Skeletal muscle cell (primary cell): ENCODE results near the gene SEC31B.

ENCODE experiments used
- DNase-seq: peaks from one replicate; pipeline ENCODE4 v3.0.0-alpha.2; 2010; ENCODE audit warnings: low read depth
- H3K4me3 ChIP-seq: 2 replicates; pipeline ENCODE4 v1.5.1; 2011; ENCODE audit warnings: low read depth, mild to moderate bottlenecking, control low read depth, low read length, moderate library complexity

The SEC31B gene

GRCh38 chr10:100504096-100504495, 15.6 kb downstream of the SEC31B start:
- H3K4me3 ChIP-seq = no peak overlapping the region
- no peak for DNase-seq

GRCh38 chr10:100502926-100503494, 16.7 kb downstream of the SEC31B start:
- H3K4me3 ChIP-seq = no peak overlapping the region
- DNase-seq = no peak

- no peak overlapping the region for H3K4me3 ChIP-seq
- no peak for DNase-seq
Measured at GRCh38 chr10:100501423-100501822, 18.2 kb downstream of the SEC31B start.

GRCh38 chr10:100498059-100498458, 21.6 kb downstream of the SEC31B start:
- no peak for DNase-seq
- no peak overlapping the region for H3K4me3 ChIP-seq

- DNase-seq = no peak
- no peak overlapping the region for H3K4me3 ChIP-seq
Measured at GRCh38 chr10:100496567-100496966, 23.1 kb downstream of the SEC31B start.

- no peak for DNase-seq
- H3K4me3 ChIP-seq = no peak overlapping the region
Measured at GRCh38 chr10:100490531-100490930, 29.1 kb downstream of the SEC31B start.

- no peak for DNase-seq
- no peak overlapping the region for H3K4me3 ChIP-seq
Measured at GRCh38 chr10:100489396-100489795, 30.3 kb downstream of the SEC31B start.

- H3K4me3 ChIP-seq = no peak overlapping the region
- no peak for DNase-seq
Measured at GRCh38 chr10:100487529-100487928, 32.1 kb downstream of the SEC31B start.

GRCh38 chr10:100485801-100486495, 33.7 kb downstream of the SEC31B start:
- H3K4me3 ChIP-seq = no peak overlapping the region
- no peak for DNase-seq

GRCh38 chr10:100485366-100485765, 34.3 kb downstream of the SEC31B start:
- H3K4me3 ChIP-seq = no peak overlapping the region
- DNase-seq = no peak

- DNase-seq = no peak
- H3K4me3 ChIP-seq = no peak overlapping the region
Measured at GRCh38 chr10:100483876-100484666, 35.6 kb downstream of the SEC31B start.

- no peak for DNase-seq
- H3K4me3 ChIP-seq = peak overlapping the region; percentile 46
Measured at GRCh38 chr10:100482834-100483185, 36.9 kb downstream of the SEC31B start.

- DNase-seq = no peak
Measured at GRCh38 chr10:100482181-100482833, 37.4 kb downstream of the SEC31B start.

GRCh38 chr10:100481462-100482081, 38.1 kb downstream of the SEC31B start:
- peak overlapping the region; percentile 46 for H3K4me3 ChIP-seq
- peak; percentile 28 for DNase-seq

More at GRCh38 chr10:100482181-100482833, 37.4 kb downstream of the SEC31B start:
- peak overlapping the region; percentile 46 for H3K4me3 ChIP-seq

GRCh38 chr10:100480002-100480401, 39.7 kb downstream of the SEC31B start:
- DNase-seq = no peak
- H3K4me3 ChIP-seq = no peak overlapping the region

- no peak for DNase-seq
- no peak overlapping the region for H3K4me3 ChIP-seq
Measured at GRCh38 chr10:100479037-100479436, 40.6 kb downstream of the SEC31B start.

- H3K4me3 ChIP-seq = no peak overlapping the region
- no peak for DNase-seq
Measured at GRCh38 chr10:100477970-100478369, 41.7 kb downstream of the SEC31B start.

GRCh38 chr10:100470367-100470766, 49.3 kb downstream of the SEC31B start:
- no peak overlapping the region for H3K4me3 ChIP-seq
- peak; percentile 5 for DNase-seq

GRCh38 chr10:100469756-100470155, 49.9 kb downstream of the SEC31B start:
- no peak for DNase-seq
- no peak overlapping the region for H3K4me3 ChIP-seq

- no peak for DNase-seq
- H3K4me3 ChIP-seq = no peak overlapping the region
Measured at GRCh38 chr10:100468978-100469377, 50.7 kb downstream of the SEC31B start.
